ENCODE data around the gene SPAG16.

Gene SPAG16

GRCh38 chr2:214311031-214311533 is 1026.8 kb downstream of the SPAG16 start:
- TF ChIP-seq CTCF (IDR thresholded peaks at IDR 0.05; ENCODE audit: low read depth, low read length), result peak; percentile 9
- no peak for DNase-seq (ENCODE audit: low read depth, low spot score)
- H3K4me3 ChIP-seq (ENCODE audit: low read depth, low read length), result no peak overlapping the region
- in situ Hi-C loops (cut with HindIII; ENCODE audit: low sequenced_read_pairs), result no loop called here

GRCh38 chr2:214311931-214312749 is 1027.9 kb downstream of the SPAG16 start:
- DNase-seq (ENCODE audit: low read depth, low spot score), result no peak
- in situ Hi-C loops (cut with HindIII; ENCODE audit: low sequenced_read_pairs), result no loop called here
- no peak overlapping the region for H3K4me3 ChIP-seq (ENCODE audit: low read depth, low read length)
- no peak for TF ChIP-seq CTCF (IDR thresholded peaks at IDR 0.05; ENCODE audit: low read depth, low read length)

GRCh38 chr2:214315324-214315723 is 1031.1 kb downstream of the SPAG16 start:
- TF ChIP-seq CTCF (IDR thresholded peaks at IDR 0.05; ENCODE audit: low read depth, low read length), result no peak
- DNase-seq (ENCODE audit: low read depth, low spot score), result no peak
- in situ Hi-C loops (cut with HindIII; ENCODE audit: low sequenced_read_pairs), result no loop called here
- H3K4me3 ChIP-seq (ENCODE audit: low read depth, low read length), result no peak overlapping the region

GRCh38 chr2:214320211-214320610 is 1035.9 kb downstream of the SPAG16 start:
- in situ Hi-C loops (cut with HindIII; ENCODE audit: low sequenced_read_pairs), result no loop called here
- DNase-seq (ENCODE audit: low read depth, low spot score), result no peak
- H3K4me3 ChIP-seq (ENCODE audit: low read depth, low read length), result no peak overlapping the region
- TF ChIP-seq CTCF (IDR thresholded peaks at IDR 0.05; ENCODE audit: low read depth, low read length), result no peak

- no peak for TF ChIP-seq CTCF (IDR thresholded peaks at IDR 0.05; ENCODE audit: low read depth, low read length)
- H3K4me3 ChIP-seq (ENCODE audit: low read depth, low read length), result no peak overlapping the region
- no peak for DNase-seq (ENCODE audit: low read depth, low spot score)
- in situ Hi-C loops (cut with HindIII; ENCODE audit: low sequenced_read_pairs), result no loop called here
These were observed 1038.4 kb downstream of the SPAG16 start for GRCh38 chr2:214322662-214323061.

- DNase-seq (ENCODE audit: low read depth, low spot score), result no peak
- no peak overlapping the region for H3K4me3 ChIP-seq (ENCODE audit: low read depth, low read length)
- in situ Hi-C loops (cut with HindIII; ENCODE audit: low sequenced_read_pairs), result no loop called here
- TF ChIP-seq CTCF (IDR thresholded peaks at IDR 0.05; ENCODE audit: low read depth, low read length), result no peak
These were observed 1041.1 kb downstream of the SPAG16 start for GRCh38 chr2:214325404-214325803.
